Measurements from ENCODE around the gene DDR1. TPM values are rescaled to one million over a fixed set of nuclear protein-coding genes. Genes with fewer than 3 reads are reported as not detected.

Gene DDR1
- total RNA-seq, 1 donor from 2014 or later, result 128 TPM

DNA sequence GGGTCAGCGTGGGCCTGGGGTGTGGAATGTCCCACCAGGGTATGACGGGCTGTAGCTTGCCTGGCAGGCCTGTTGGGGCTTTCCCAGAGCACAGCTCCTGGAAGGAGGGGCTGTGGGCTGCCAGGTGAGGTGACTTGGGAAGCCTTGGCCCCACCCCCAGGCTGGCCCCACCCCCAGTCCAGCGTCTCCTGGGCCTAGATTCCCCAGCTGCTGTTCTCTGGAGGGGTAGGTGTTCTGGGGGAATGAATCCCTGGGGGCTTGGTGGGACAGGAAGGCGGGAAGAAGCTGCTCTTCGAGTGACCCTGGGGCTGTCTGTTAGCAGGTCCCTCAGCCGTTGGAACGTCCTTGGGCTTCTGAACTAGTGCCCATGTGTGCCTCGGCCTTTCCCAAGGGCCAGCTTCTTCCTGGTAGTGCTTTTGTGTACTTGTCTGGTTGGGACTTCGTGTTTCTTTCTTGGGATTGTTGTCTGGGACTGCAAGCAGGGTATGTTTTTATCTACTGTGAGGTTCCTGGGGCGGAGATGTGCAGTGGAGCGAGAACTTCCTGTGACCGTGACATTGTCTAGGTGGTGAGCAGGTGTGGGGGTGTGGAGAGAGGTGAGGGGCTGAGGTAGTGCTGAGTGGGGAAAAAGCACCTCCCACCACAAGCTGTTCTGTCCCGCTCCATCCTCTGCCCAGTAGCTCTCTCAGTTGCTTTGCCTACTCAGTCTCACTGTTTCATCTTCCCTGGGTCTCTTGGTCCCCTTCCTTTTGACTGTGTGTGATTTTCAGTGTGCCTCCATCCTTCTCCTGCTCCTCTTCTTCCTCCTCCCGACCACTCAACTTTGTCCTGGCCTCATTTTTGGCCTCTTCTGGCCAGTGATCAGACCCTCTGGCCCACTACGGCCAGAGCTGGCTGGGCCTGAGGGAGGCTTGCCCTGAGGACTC is 1.3 kb upstream of the DDR1 start:
- H3K4me3 ChIP-seq (ENCODE audit: low read depth, low read length), result peak overlapping the region; percentile 62
- TF ChIP-seq, protein P1, sequence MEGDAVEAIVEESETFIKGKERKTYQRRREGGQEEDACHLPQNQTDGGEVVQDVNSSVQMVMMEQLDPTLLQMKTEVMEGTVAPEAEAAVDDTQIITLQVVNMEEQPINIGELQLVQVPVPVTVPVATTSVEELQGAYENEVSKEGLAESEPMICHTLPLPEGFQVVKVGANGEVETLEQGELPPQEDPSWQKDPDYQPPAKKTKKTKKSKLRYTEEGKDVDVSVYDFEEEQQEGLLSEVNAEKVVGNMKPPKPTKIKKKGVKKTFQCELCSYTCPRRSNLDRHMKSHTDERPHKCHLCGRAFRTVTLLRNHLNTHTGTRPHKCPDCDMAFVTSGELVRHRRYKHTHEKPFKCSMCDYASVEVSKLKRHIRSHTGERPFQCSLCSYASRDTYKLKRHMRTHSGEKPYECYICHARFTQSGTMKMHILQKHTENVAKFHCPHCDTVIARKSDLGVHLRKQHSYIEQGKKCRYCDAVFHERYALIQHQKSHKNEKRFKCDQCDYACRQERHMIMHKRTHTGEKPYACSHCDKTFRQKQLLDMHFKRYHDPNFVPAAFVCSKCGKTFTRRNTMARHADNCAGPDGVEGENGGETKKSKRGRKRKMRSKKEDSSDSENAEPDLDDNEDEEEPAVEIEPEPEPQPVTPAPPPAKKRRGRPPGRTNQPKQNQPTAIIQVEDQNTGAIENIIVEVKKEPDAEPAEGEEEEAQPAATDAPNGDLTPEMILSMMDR (conservative IDR thresholded peaks at IDR 0.05; ENCODE audit: low read depth, low read length), result no peak
- DNase-seq (ENCODE audit: low read depth), result no peak

DNA sequence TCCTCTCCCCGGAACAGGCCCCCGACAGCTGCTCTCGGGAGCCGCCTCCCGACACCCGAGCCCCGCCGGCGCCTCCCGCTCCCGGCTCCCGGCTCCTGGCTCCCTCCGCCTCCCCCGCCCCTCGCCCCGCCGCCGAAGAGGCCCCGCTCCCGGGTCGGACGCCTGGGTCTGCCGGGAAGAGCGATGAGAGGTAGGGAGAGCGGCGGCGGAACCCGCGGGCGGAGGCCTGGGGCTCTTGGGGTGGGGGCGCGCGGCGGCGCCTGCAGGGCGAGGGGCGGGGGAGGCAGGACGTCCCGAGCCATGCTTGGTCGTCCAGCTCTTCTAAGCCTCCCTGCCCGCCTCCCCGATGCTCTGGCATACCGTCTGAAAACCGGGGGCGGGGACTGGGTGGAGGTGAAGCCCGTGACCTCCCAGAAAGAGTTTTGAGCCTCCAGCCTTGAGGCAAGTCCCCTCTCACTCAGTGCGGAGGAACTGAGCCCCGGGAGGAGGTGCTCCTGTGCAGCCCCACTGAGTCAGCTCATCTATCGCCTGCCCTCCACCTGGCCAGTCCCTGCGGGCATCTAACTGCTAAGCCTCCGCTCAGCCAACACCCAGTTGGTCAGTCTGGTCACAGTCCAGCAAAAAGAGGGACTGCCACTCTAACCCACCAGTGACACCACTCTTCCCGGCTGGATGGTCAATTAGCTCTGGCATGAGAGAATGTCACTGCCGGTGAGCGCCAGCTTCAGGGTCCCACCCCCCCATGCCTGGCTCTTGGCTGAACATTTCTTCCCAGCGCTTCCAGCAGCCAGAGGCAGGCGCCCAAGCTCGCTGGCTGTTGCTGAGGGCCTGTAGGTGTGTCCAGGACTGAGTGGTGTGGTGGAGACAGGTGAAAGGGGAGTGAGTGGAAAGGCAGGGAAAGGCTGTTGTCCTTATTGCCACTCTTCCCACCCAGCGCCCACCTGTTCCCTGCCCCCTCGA is 482 bp downstream of the DDR1 start:
- TF ChIP-seq, protein P1 (conservative IDR thresholded peaks at IDR 0.05; ENCODE audit: low read depth, low read length), result no peak
- no peak for DNase-seq (ENCODE audit: low read depth)
- peak overlapping the region; percentile 62 for H3K4me3 ChIP-seq (ENCODE audit: low read depth, low read length)

DNA sequence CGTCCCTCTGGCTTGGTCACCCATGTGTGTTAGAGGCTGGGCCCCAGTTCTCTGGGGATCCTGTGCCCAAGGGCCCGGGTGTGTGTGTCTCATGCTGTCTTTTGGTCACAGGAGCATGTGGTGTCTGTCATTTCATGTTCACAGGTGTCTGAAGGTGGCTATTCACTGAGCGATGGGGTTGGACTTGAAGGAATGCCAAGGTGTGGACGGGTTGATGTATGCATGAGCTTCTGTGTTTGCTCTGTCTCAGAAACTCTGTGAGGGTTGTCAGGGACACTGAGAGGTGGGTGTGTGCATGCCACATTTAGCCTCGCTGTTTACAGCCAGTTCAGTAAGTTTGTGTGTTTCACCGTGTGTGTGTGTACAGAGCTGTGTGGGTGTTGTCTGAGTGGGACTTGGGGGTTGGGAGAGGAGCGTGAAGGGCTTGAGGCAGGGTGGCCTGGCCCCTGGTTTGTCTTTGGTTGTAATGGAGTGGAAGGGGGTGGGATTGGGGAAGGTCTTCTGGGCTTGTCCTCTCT is 1.2 kb downstream of the DDR1 start:
- TF ChIP-seq, protein P1 (conservative IDR thresholded peaks at IDR 0.05; ENCODE audit: low read depth, low read length), result no peak
- no peak for DNase-seq (ENCODE audit: low read depth)

DNA sequence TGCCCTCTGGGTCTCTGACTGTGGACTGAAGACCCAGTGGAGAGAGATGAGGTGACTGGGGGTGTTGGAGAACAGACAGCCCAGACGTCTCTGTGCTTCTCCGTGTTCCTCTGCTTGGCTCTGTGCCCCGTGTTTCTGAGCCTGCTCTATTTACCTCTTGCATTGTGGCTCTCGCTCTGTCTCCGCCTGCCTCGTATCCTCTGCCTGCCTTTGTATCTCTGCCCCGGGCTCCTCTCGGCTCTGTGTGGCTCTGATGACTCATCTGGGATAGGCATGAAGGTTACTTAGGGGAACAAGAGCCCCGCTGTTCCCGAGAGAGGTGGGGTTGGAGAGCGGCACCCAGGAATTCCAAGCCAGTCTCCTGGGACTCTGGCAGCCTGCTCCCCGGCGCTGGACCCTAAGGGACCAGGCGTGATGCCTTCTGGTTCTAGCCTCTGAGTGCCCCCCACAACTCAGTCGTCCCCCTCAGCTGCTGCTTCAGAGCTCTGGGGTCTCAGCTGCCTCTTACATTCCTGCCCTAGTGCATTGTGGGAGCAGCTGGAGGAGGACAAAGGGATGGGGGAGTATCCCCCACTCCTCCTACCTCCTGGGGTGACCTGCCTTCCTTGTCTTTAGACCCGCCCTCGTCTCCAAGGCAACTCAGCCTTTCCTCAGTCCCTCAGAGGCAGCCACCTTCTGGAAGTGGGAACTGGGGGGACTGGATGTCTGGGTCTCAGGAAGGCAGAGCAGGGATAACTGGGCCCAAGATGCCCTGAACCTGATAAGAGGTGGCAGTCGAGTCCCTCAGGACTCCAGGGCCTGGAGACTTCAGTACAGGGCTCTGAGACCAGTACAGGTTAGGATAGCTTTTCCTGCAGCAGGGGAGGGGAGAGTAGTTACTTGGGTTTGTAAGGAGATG is 1.9 kb downstream of the DDR1 start:
- DNase-seq (ENCODE audit: low read depth), result no peak

More for the DNA sequence above, 1.2 kb downstream of the DDR1 start:
- peak overlapping the region; percentile 62 for H3K4me3 ChIP-seq (ENCODE audit: low read depth, low read length)

DNA sequence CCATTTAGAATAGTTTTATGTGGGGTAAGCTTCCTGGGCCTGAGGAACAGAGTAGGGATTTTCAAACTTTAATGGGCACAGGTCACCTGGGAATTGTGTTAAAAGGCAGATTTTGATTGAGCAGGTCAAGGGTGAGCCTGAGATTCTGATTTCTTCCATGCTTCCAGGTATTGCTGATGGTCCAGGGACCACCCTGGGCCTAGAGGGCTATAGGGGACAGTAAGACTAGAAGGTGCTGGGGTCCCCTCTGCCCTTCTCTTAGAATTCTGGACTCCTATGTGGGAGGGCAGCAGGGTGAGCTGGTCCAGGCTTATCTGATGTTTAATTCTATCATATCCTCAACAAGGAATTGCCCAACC is 2.6 kb downstream of the DDR1 start:
- TF ChIP-seq, protein P1 (conservative IDR thresholded peaks at IDR 0.05; ENCODE audit: low read depth, low read length), result no peak
- no peak for DNase-seq (ENCODE audit: low read depth)
- H3K4me3 ChIP-seq (ENCODE audit: low read depth, low read length), result no peak overlapping the region

More for the DNA sequence above, 1.9 kb downstream of the DDR1 start:
- TF ChIP-seq, protein P1 (conservative IDR thresholded peaks at IDR 0.05; ENCODE audit: low read depth, low read length), result no peak
- H3K4me3 ChIP-seq (ENCODE audit: low read depth, low read length), result peak overlapping the region; percentile 62

Data from epithelial cell of proximal tubule (primary cell).